HEK293 (cell line): ENCODE results near the gene C8G.

ENCODE experiments used
- CTCF ChIP-seq: fragments of 450-650 bp; formaldehyde crosslinking; IDR thresholded peaks from 2 replicates; pipeline ENCODE4 v1.5.1; 2016; ENCODE audit warnings: missing biosample characterization, missing genetic modification characterization
- KLF9 ChIP-seq: fragments of 450-650 bp; formaldehyde crosslinking; IDR thresholded peaks from 2 replicates; pipeline ENCODE4 v1.5.1; 2016; ENCODE audit warnings: missing biosample characterization, missing genetic modification characterization, low read depth
- PATZ1 ChIP-seq: fragments of 450-650 bp; formaldehyde crosslinking; IDR thresholded peaks from 2 replicates; pipeline ENCODE4 v1.5.1; 2016; ENCODE audit warnings: missing biosample characterization, missing genetic modification characterization
- ZNF121 ChIP-seq: fragments of 450-650 bp; formaldehyde crosslinking; IDR thresholded peaks from 2 replicates; pipeline ENCODE4 v1.5.1; 2016; ENCODE audit warnings: missing biosample characterization, missing genetic modification characterization
- ZNF2 ChIP-seq: fragments of 450-650 bp; formaldehyde crosslinking; IDR thresholded peaks from 2 replicates; pipeline ENCODE4 v1.5.1; 2016; ENCODE audit warnings: missing biosample characterization, missing genetic modification characterization
- ZNF292 ChIP-seq: fragments of 450-650 bp; formaldehyde crosslinking; IDR thresholded peaks from 2 replicates; pipeline ENCODE4 v1.5.1; 2016; ENCODE audit warnings: low read depth, missing biosample characterization, missing genetic modification characterization, borderline replicate concordance
- ZNF776 ChIP-seq: fragments of 450-650 bp; formaldehyde crosslinking; IDR thresholded peaks from 2 replicates; pipeline ENCODE4 v1.5.0; 2017; ENCODE audit warnings: missing biosample characterization, missing genetic modification characterization, borderline replicate concordance

- TF ChIP-seq KLF9 (tag by site-specific recombination) (no peak), ZNF2 (tag by site-specific recombination) (no peak), CTCF (tag by site-specific recombination) (no peak), ZNF292 (tag by site-specific recombination) (no peak), ZNF121 (tag by site-specific recombination) (no peak), ZNF776 (tag by site-specific recombination) (no peak), PATZ1 (tag by site-specific recombination) (no peak)
These were observed 6.7 kb downstream of the C8G start, which contains the start of gene LCN12 for GRCh38 chr9:136951541-136952320.
